ENCODE results near the gene SNX11.

GRCh38 chr17:48143629-48144028, 36.1 kb downstream of the SNX11 start:
- TF ChIP-seq TAF1 (IDR thresholded peaks at IDR 0.05; ENCODE audit: borderline replicate concordance, low read depth, low read length) (no peak), POLR2AphosphoS5 (IDR thresholded peaks at IDR 0.05; ENCODE audit: low read depth, low read length) (no peak)
